NCI-H1105 (cell line): Measurements from ENCODE around the gene KMT5C.

Experiments used
- DNase-seq: peaks from one replicate; lab custom pipeline; 2025; lab: John Stamatoyannopoulos, UW

KMT5C gene

GRCh38 chr19:55368701-55369563 lies 29.3 kb downstream of the KMT5C start:
- DNase-seq, result no peak

GRCh38 chr19:55369653-55370304 lies 30.1 kb downstream of the KMT5C start:
- peak; percentile 60 for DNase-seq

DNA sequence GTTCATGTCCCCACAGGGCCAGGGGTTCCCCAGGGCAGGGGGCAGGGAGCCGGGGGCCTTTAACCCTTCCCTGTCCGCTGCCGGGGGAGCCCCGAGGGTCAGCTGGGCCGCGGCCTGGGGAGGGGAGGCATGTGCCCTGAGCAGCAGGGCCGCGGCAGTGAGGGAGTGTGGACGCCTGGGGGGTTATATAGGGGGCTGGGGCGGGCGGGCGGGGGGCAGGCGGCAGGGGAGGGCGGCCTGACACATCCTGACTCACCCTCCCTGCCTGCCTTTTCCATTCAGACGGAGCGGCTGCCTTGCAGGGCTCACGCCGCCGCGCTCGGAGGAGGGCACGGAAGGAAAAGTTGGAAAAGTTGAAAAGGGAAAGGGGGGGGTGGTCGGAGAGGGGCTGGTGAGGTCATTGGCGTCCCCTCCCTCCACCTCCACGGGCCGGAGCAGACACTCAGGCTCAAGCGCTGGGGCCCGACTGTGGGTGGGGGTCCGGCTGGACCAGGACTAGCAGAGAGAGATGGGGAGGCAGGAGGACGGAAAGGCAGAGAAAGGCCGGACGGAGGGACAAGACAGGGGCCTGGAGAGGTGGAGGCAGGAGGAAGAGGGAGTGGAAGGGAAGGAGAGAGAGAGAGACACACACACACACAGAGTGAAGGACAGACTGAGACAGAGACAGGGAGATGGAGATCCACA lies 30.8 kb downstream of the KMT5C start, which contains the start of gene IL11:
IL11 (minus strand) TSS at position 159 of the 684 bp plus-strand sequence; CDS start at position 6, 153 bp downstream.
- no peak for DNase-seq

- DNase-seq, result no peak
Measured at GRCh38 chr19:55372316-55373081, 32.8 kb downstream of the KMT5C start.

DNA sequence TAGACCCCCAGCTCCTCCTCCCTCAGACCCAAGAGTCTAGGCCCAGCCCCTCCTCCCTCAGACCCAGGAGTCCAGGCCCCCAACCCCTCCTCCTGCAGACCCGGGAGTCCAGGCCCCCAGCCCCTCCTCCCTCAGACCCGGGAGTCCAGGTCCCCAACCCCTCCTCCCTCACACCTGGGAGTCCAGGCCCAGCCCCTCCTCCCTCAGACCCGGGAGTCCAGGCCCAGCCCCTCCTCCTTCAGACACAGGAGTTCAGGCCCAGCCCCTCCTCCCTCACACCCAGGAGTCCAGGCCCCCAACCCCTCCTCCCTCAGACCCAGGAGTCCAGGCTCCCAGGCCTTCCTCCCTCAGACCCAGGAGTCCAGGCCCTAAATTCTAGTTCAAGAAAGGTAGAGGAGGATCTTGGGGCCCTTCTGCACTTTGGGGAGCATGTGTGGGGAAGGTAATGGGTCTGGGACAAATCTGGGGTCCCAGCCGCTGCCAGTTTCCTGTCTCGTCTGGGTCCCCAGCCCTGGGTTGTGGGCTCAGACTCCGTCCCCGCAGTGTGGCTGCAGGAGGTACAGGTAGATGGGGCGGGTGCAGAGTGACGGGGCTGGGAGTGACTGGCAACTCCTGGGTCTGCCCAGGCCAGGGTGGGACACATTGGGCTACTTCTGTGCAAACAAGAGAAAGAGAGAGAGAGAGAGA lies 33.8 kb downstream of the KMT5C start:
- no peak for DNase-seq

DNA sequence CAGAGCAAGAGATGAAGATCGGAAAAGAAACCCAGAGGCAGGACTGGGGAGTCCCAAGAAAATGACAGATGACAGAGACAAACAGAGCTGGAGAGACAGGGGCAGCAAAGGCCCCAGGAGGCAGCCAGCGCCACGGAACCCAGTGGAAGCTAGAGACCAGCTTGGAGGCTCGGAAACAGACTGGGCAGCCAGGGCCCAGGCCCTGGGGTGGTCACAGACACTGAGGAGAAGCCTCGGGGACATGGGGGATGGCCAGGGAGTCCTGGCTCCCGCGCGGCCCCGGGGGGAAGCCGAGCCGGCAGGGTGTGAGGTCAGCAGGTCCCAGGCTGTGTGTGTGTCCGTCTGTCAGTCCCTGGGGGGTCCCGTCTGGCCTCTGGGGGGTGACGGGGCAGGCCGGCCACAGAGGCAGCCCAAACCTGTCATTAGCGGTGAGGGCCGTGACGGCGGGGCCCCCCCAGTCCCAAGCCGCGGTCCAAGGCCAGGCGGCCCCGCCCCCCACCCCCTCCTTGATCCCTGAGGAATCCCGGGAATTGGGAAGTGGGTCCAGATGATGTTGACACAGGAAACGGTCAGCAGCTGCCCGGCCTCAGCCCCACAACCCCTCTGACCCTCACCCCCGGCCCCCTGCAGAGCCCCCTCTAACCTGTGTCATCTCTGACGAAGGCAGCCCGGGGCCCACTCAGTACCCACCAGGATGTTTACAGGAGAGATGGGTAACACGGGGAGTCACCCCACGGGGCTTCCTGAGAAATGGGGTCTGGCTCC lies 34.5 kb downstream of the KMT5C start:
- no peak for DNase-seq

DNA sequence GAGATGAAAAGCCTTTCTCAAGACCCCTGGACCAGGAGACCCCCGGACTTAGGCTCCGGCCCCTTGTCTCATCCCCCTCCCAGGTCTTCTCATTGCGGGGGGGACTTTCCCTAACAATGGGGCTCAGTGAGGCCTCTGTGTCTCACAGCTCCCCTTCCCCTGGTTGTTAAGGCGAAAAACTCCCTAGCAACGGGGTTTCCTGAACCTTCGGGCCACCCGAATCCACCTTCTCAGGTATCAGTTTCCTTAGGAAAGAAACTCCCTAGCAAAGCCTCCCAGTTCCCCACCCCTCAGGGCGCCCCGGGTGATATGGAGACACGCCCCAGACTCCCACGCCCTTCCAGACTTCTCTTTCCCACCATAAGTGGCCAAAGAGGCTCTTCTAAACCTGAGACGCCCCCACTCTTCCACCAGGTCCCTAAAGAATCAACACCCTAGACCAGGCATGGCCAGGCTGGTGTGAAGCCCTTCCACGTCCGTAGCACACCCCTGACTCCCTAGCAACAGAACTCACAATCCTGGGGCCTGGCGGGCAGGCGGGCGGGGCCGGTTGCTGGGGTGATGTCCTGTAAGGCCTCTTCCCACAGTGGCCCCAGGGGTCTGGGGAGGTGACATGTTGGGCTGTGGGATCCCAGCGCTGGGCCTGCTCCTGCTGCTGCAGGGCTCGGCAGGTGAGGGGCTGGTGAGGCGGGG lies 36.7 kb downstream of the KMT5C start, which contains the start of gene TMEM190:
TMEM190 (plus strand) TSS at position 586 of the 693 bp plus-strand sequence; CDS start at position 614, 28 bp downstream.
- no peak for DNase-seq

- no peak for DNase-seq
Measured at GRCh38 chr19:55377356-55378131, 37.9 kb downstream of the KMT5C start.

GRCh38 chr19:55379174-55379573 lies 39.5 kb downstream of the KMT5C start:
- no peak for DNase-seq

DNA sequence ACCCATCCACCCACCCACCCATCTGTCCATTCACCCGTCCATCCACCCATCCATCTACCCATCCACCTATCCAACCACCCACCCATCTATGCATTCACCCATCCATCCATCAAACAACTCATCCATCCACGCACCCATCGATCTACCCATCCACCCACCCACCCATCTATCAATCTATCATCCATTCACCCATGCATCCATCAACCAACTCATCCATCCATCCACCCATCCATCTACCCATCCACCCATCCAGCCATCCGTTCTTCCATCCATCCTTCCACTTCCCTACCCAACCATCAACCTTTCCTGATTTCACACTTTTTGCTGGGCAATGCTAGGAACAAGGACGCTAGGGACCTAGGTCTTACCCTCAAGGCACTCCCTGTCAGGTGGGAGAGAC lies 42.3 kb downstream of the KMT5C start:
- no peak for DNase-seq

DNA sequence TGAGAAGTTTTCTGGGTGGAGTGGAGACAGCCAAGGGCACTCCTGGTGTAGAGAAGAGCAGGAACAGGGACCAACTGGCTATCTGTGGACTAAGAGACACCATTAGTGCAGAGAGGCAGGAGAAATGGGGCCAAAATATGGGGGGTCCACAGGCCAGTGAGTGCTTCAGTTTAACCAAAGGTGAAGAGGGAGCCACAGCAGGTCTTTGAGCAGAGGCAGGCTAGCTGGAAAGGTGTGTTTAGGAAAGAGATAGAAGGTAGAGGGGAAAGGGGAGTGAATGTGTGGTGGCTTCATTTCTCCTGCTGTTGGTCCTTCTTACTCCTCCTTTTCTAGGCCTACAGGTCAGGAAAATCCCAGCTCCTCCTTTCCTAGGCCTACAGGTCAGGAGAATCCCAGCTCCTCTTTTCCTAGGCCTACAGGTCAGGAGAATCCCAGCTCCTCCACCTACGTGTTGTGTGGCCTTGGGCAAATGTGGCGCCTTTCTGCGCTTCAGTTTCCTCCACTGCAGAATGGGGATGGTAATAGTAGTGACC lies 42.9 kb downstream of the KMT5C start:
- DNase-seq, result no peak

DNA sequence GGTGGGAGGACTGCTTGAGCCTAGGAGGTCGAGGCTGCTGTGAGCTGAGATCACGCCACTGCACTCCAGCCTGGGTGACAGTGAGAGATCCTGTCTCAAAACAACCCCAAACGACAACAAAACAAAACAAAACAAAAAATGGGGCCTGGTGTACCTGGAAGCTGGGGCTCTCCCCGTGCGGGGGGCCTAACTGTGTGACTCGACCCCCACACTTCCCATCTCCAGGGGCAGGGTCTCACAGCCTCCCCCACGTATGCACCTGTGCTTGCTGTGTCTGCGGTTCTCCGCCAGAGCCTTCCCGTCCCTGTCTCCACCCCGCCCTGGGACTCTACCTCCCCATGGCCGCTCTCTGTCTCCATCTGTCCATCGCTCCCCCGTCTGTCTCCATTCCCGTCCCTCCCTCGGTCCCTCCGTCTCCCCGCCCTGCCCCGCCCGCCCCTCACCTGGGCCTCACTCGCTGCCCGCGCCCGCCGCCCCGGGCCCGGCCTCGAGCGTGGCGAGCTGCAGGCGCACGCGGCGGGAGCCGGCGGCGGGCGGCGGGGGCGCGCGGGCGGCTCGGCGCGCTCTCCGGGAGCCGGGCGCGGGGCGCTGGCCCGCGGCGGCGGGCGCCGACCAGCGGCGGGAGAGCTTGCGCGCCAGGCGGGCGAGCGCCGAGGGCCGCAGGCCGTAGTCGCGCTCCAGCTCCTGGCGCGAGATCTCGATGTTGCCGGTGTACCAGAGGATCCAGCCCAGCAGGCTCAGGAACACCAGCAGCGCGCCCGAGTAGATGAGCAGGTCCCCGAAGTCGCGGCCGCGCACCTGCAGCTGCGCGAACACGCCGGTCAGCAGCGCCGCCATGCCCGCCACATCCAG lies 43.8 kb downstream of the KMT5C start:
- peak; percentile 65 for DNase-seq

- DNase-seq, result peak; percentile 12
Measured at GRCh38 chr19:55384131-55384919, 44.6 kb downstream of the KMT5C start, which contains the start of gene TMEM238. TSS of gene TMEM238 (minus strand) at chr19:55384292. CDS start at chr19:55384259, 33 bp downstream.

DNA sequence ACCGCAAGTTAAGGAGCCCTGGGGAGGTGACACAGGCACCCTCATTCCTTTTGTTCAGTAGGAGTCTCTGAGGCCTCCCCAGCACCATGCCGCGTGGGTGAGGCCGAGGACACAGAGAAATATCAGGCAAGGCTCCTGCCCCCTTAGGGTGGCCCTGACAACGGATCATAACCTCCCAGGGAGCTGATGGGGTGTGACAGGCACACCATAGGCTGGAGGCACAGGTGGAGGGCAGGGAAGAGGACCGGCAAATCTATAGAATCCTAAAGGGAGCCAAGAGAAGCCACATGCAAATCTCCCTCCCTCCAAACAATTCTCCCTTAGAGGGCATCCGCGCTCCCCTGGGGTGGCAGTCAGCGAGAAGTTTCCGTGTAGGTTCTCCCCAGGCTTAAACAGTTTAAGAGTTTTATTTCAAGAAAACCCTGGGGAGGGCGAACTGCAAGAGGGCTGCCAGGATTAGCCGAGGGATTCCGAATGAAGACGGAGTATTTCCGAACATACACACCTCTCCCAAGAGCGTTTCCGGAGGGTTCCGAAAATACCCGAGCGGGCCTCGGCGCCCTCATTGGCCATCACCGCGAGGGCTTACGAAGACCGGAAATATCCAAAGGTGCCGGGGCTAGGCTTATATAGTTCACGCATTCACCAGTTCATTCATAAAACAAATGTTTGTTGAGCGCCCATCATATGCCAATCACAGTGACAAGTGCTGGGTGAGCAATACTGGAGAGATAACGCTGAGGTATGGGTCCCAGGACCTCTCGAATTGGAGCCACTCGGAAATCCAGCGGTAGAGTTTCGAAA lies 45.4 kb downstream of the KMT5C start:
- peak; percentile 97 for DNase-seq

DNA sequence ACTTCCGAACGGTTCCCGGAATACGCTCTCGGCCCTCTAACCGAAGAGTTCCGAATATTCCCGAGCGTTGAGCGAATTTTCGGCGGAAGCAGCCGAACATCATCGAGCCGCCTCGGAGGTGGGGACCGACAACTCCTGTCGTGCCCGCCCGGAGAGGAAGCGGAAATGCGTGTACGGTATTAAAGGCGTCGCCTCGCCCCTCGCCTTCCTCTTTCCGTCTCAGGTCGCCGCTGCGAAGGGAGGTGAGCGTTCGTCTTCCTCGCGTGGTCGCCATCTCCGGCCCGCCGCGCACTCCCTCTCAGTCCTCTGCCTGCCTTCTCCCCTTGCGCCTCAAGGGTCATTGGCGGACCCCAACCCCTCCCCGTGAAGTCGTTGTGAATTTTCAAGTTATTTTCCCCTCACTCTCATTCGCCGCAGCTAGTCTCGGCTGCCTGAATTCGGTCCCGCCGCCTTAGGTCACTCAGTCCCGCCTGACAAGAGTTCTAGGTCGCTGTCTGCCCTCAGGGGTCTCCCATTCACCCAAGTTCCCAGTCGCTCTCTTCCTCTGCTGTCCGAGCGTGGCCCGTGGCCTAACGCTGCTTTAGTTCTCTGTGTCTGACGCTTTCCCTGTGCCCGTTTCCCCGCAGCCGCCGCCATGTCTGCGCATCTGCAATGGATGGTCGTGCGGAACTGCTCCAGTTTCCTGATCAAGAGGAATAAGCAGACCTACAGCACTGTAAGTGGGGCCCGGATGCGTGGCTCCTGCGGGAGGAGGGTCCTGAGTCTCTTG lies 46.2 kb downstream of the KMT5C start, which contains the start of gene RPL28:
RPL28 (plus strand) TSS at position 209 of the 769 bp plus-strand sequence; CDS start at position 635, 426 bp downstream.
- peak; percentile 99 for DNase-seq
